Osteoblast (primary cell): ENCODE measurements around the gene SPIB. TPM values are rescaled to one million over a fixed set of nuclear protein-coding genes. Genes with fewer than 3 reads are reported as not detected.
A peak's percentile ranks its signal among the peaks of the same experiment; 100 is the strongest.

Experiments
- DNase-seq: peaks from one replicate; pipeline ENCODE4 v3.0.0; 2011; ENCODE audit warnings: low spot score, mixed read lengths; ENCODE audit not compliant: insufficient read length; ENCODE audit errors: missing footprints
- H2AFZ ChIP-seq: 2 replicates; pipeline ENCODE4 v1.6.0; 2011; ENCODE audit warnings: mild to moderate bottlenecking, low read length
- H3K27ac ChIP-seq: 2 replicates; pipeline ENCODE4 v1.5.1; 2011; ENCODE audit warnings: mild to moderate bottlenecking, low read depth, low read length, moderate library complexity
- H3K27me3 ChIP-seq: 2 replicates; pipeline ENCODE4 v1.6.0; 2012; ENCODE audit warnings: mild to moderate bottlenecking, control low read depth, inconsistent platforms, low read length, moderate library complexity; ENCODE audit not compliant: insufficient read depth
- H3K36me3 ChIP-seq: 2 replicates; pipeline ENCODE4 v1.5.1; 2011; ENCODE audit warnings: mild to moderate bottlenecking, low read length, control low read depth, moderate library complexity; ENCODE audit not compliant: insufficient read depth
- H3K4me1 ChIP-seq: 2 replicates; pipeline ENCODE4 v1.5.1; 2011; ENCODE audit warnings: mild to moderate bottlenecking, low read length, control low read depth, moderate library complexity; ENCODE audit not compliant: insufficient read depth
- H3K4me2 ChIP-seq: 2 replicates; pipeline ENCODE4 v1.6.0; 2011; ENCODE audit warnings: mild to moderate bottlenecking, low read length; ENCODE audit not compliant: insufficient read depth
- H3K4me3 ChIP-seq: fragments of 200-600 bp; sonication (generic); 3 replicates; pipeline ENCODE4 v1.5.1; 2012; ENCODE audit warnings: mild to moderate bottlenecking, low read length, inconsistent platforms; ENCODE audit not compliant: insufficient read depth
- H3K79me2 ChIP-seq: 2 replicates; pipeline ENCODE4 v1.6.0; 2012; ENCODE audit warnings: mild to moderate bottlenecking, low read length, control low read depth, inconsistent platforms; ENCODE audit not compliant: insufficient read depth
- H3K9me3 ChIP-seq: 2 replicates; pipeline ENCODE4 v1.5.1; 2011; ENCODE audit warnings: low read depth, low read length, control low read depth
- H4K20me1 ChIP-seq: 2 replicates; pipeline ENCODE4 v1.6.0; 2012; ENCODE audit warnings: mild to moderate bottlenecking, low read length, control low read depth; ENCODE audit not compliant: insufficient read depth
- CTCF ChIP-seq: IDR thresholded peaks from 2 replicates; pipeline ENCODE4 v1.5.1; 2011; ENCODE audit warnings: mild to moderate bottlenecking, low read depth, low read length, moderate library complexity; ENCODE audit errors: extremely low read depth
- total RNA-seq: library from RNA; depleted of rRNA; stranded (reverse); fragments of >200 nt; gene quantifications from 2 replicates; pipeline ENCODE4 v1.2.3, GENCODE V29; 2012

SPIB gene
- total RNA-seq, 1 donor: 0.36 TPM

GRCh38 chr19:50447053-50447452 is 28.3 kb downstream of the SPIB start:
- Histone ChIP-seq H2AFZ (no peak overlapping the region), H3K36me3 (no peaks in the 10 kb centered on the region), H3K79me2 (no peaks in the 10 kb centered on the region), H3K27ac (no peak overlapping the region), H3K4me3 (no peak overlapping the region), H3K9me3 (no peaks in the 10 kb centered on the region), H4K20me1 (no peaks in the 10 kb centered on the region), H3K27me3 (peaks cover 4% of the 10 kb centered on the region), H3K4me2 (no peak overlapping the region), H3K4me1 (no peaks in the 10 kb centered on the region)
- no peak for TF ChIP-seq CTCF
- DNase-seq: peak; percentile 50

- Histone ChIP-seq H3K4me2 (no peak overlapping the region), H3K4me1 (no peaks in the 10 kb centered on the region), H3K27me3 (peaks cover 4% of the 10 kb centered on the region)
These were observed 29.0 kb downstream of the SPIB start for GRCh38 chr19:50447750-50448149.

GRCh38 chr19:50449236-50449899 is 30.6 kb downstream of the SPIB start:
- Histone ChIP-seq H3K27ac (no peak overlapping the region), H3K36me3 (no peaks in the 10 kb centered on the region), H3K4me3 (no peak overlapping the region), H3K4me1 (no peaks in the 10 kb centered on the region), H3K27me3 (peaks cover 4% of the 10 kb centered on the region), H3K9me3 (no peaks in the 10 kb centered on the region), H4K20me1 (no peaks in the 10 kb centered on the region), H3K4me2 (no peak overlapping the region), H3K79me2 (no peaks in the 10 kb centered on the region), H2AFZ (no peak overlapping the region)
- peak; percentile 45 for DNase-seq
- no peak for TF ChIP-seq CTCF

More at GRCh38 chr19:50447750-50448149, 29.0 kb downstream of the SPIB start:
- H3K27ac ChIP-seq: no peak overlapping the region
- no peak overlapping the region for H3K4me3 ChIP-seq
- no peaks in the 10 kb centered on the region for H3K79me2 ChIP-seq
- no peaks in the 10 kb centered on the region for H4K20me1 ChIP-seq
- DNase-seq: no peak
- H2AFZ ChIP-seq: no peak overlapping the region
- no peaks in the 10 kb centered on the region for H3K36me3 ChIP-seq
- no peaks in the 10 kb centered on the region for H3K9me3 ChIP-seq
- TF ChIP-seq CTCF: no peak

GRCh38 chr19:50450369-50451222 is 31.9 kb downstream of the SPIB start:
- TF ChIP-seq CTCF: no peak
- H2AFZ ChIP-seq: no peak overlapping the region

More at GRCh38 chr19:50450369-50451222, 31.9 kb downstream of the SPIB start:
- H3K4me2 ChIP-seq: no peak overlapping the region
- no peak overlapping the region for H3K4me3 ChIP-seq
- H3K9me3 ChIP-seq: no peaks in the 10 kb centered on the region
- no peak overlapping the region for H3K27ac ChIP-seq
- DNase-seq: peak; percentile 78
- no peaks in the 10 kb centered on the region for H4K20me1 ChIP-seq
- no peaks in the 10 kb centered on the region for H3K4me1 ChIP-seq
- no peaks in the 10 kb centered on the region for H3K79me2 ChIP-seq
- H3K36me3 ChIP-seq: no peaks in the 10 kb centered on the region
- peaks cover 4% of the 10 kb centered on the region for H3K27me3 ChIP-seq
